ENCODE data around the gene HHAT.

The HHAT gene

GRCh38 chr1:210332233-210332632 is 3.5 kb downstream of the HHAT start:
- Histone ChIP-seq H3K4me1 (ENCODE audit: control insufficient read depth, insufficient read depth, low read depth, low read length) (peaks cover 5% of the 10 kb centered on the region), H3K4ac (ENCODE audit: low read depth in 1 of 2, low read length in 2 of 2) (no peak overlapping the region), H3K4me2 (ENCODE audit: low read length, poor library complexity, severe bottlenecking) (no peak overlapping the region), H2BK5ac (ENCODE audit: low read depth, low read length, poor library complexity, severe bottlenecking) (no peak overlapping the region), H2BK120ac (ENCODE audit: low read depth, low read length) (no peak overlapping the region), H2BK12ac (ENCODE audit: low read length in 2 of 2) (no peak overlapping the region), H2BK15ac (ENCODE audit: low read depth, poor library complexity, severe bottlenecking) (no peak overlapping the region), H3K27ac (ENCODE audit: low read length, poor library complexity, severe bottlenecking) (no peak overlapping the region), H4K8ac (ENCODE audit: low read length) (no peak overlapping the region), H3K23ac (ENCODE audit: low read length in 2 of 2) (no peak overlapping the region), H3K18ac (ENCODE audit: low read depth in 1 of 2, low read length in 2 of 2) (no peak overlapping the region), H3K79me1 (replicated peaks; ENCODE audit: low read length, poor library complexity, severe bottlenecking) (peaks cover 6% of the 10 kb centered on the region), H4K91ac (ENCODE audit: low read length) (no peak overlapping the region), H3K27me3 (ENCODE audit: control insufficient read depth in 1 of 2, insufficient read depth in 1 of 2, low read length in 2 of 2) (no peaks in the 10 kb centered on the region), H3K9me3 (ENCODE audit: control insufficient read depth, low read length) (no peaks in the 10 kb centered on the region), H3K14ac (ENCODE audit: low read length in 2 of 2) (no peak overlapping the region), H3K36me3 (ENCODE audit: control insufficient read depth in 1 of 2, insufficient read depth in 2 of 2, low read depth in 1 of 2, low read length in 2 of 2) (no peaks in the 10 kb centered on the region), H2AK5ac (ENCODE audit: low read length, severe bottlenecking) (no peak overlapping the region), H3K9ac (ENCODE audit: low read length) (no peak overlapping the region), H3K4me3 (ENCODE audit: insufficient read depth in 1 of 2, low read depth in 1 of 2, low read length in 2 of 2) (no peak overlapping the region), H2AFZ (ENCODE audit: low read depth, low read length) (no peak overlapping the region)
- WGBS: 83% methylated on average over 6 of the region's 7 CpGs
- no peak for DNase-seq

- Histone ChIP-seq H3K4ac (ENCODE audit: low read depth in 1 of 2, low read length in 2 of 2) (no peak overlapping the region), H2BK12ac (ENCODE audit: low read length in 2 of 2) (no peak overlapping the region), H3K4me2 (ENCODE audit: low read length, poor library complexity, severe bottlenecking) (no peak overlapping the region), H4K91ac (ENCODE audit: low read length) (no peak overlapping the region), H2BK120ac (ENCODE audit: low read depth, low read length) (no peak overlapping the region), H3K27ac (ENCODE audit: low read length, poor library complexity, severe bottlenecking) (no peak overlapping the region), H3K4me1 (ENCODE audit: control insufficient read depth, insufficient read depth, low read depth, low read length) (peaks cover 5% of the 10 kb centered on the region), H3K79me1 (replicated peaks; ENCODE audit: low read length, poor library complexity, severe bottlenecking) (peaks cover 8% of the 10 kb centered on the region), H3K14ac (ENCODE audit: low read length in 2 of 2) (no peak overlapping the region), H3K27me3 (ENCODE audit: control insufficient read depth in 1 of 2, insufficient read depth in 1 of 2, low read length in 2 of 2) (no peaks in the 10 kb centered on the region), H2BK15ac (ENCODE audit: low read depth, poor library complexity, severe bottlenecking) (no peak overlapping the region), H3K23ac (ENCODE audit: low read length in 2 of 2) (no peak overlapping the region), H2BK5ac (ENCODE audit: low read depth, low read length, poor library complexity, severe bottlenecking) (no peak overlapping the region), H2AFZ (ENCODE audit: low read depth, low read length) (no peak overlapping the region), H3K36me3 (ENCODE audit: control insufficient read depth in 1 of 2, insufficient read depth in 2 of 2, low read depth in 1 of 2, low read length in 2 of 2) (no peaks in the 10 kb centered on the region), H3K9me3 (ENCODE audit: control insufficient read depth, low read length) (no peaks in the 10 kb centered on the region), H4K8ac (ENCODE audit: low read length) (no peak overlapping the region), H3K4me3 (ENCODE audit: insufficient read depth in 1 of 2, low read depth in 1 of 2, low read length in 2 of 2) (no peak overlapping the region), H3K18ac (ENCODE audit: low read depth in 1 of 2, low read length in 2 of 2) (no peak overlapping the region), H3K9ac (ENCODE audit: low read length) (no peak overlapping the region), H2AK5ac (ENCODE audit: low read length, severe bottlenecking) (no peak overlapping the region)
- no peak for DNase-seq
- WGBS: 92% methylated on average over 3 of the region's 4 CpGs
These were observed 4.2 kb downstream of the HHAT start for GRCh38 chr1:210332719-210333398.

- H3K27me3 ChIP-seq (ENCODE audit: control insufficient read depth in 1 of 2, insufficient read depth in 1 of 2, low read length in 2 of 2): no peaks in the 10 kb centered on the region
- no peak overlapping the region for H3K4ac ChIP-seq (ENCODE audit: low read depth in 1 of 2, low read length in 2 of 2)
- no peak overlapping the region for H2BK15ac ChIP-seq (ENCODE audit: low read depth, poor library complexity, severe bottlenecking)
- H2BK5ac ChIP-seq (ENCODE audit: low read depth, low read length, poor library complexity, severe bottlenecking): no peak overlapping the region
- no peak overlapping the region for H2BK12ac ChIP-seq (ENCODE audit: low read length in 2 of 2)
- no peak overlapping the region for H2BK120ac ChIP-seq (ENCODE audit: low read depth, low read length)
- no peak overlapping the region for H3K27ac ChIP-seq (ENCODE audit: low read length, poor library complexity, severe bottlenecking)
- WGBS: no CpG with 5 or more reads among the region's 2 CpGs
- H3K23ac ChIP-seq (ENCODE audit: low read length in 2 of 2): no peak overlapping the region
- no peak overlapping the region for H3K14ac ChIP-seq (ENCODE audit: low read length in 2 of 2)
- no peak overlapping the region for H3K18ac ChIP-seq (ENCODE audit: low read depth in 1 of 2, low read length in 2 of 2)
- peaks cover 2% of the 10 kb centered on the region for H3K4me1 ChIP-seq (ENCODE audit: control insufficient read depth, insufficient read depth, low read depth, low read length)
- H3K79me1 ChIP-seq (replicated peaks; ENCODE audit: low read length, poor library complexity, severe bottlenecking): peaks cover 8% of the 10 kb centered on the region
- no peak for DNase-seq
- H3K4me3 ChIP-seq (ENCODE audit: insufficient read depth in 1 of 2, low read depth in 1 of 2, low read length in 2 of 2): no peak overlapping the region
- no peak overlapping the region for H4K8ac ChIP-seq (ENCODE audit: low read length)
- H2AK5ac ChIP-seq (ENCODE audit: low read length, severe bottlenecking): no peak overlapping the region
- H4K91ac ChIP-seq (ENCODE audit: low read length): no peak overlapping the region
- H3K36me3 ChIP-seq (ENCODE audit: control insufficient read depth in 1 of 2, insufficient read depth in 2 of 2, low read depth in 1 of 2, low read length in 2 of 2): no peaks in the 10 kb centered on the region
- H3K9me3 ChIP-seq (ENCODE audit: control insufficient read depth, low read length): no peaks in the 10 kb centered on the region
- H3K4me2 ChIP-seq (ENCODE audit: low read length, poor library complexity, severe bottlenecking): no peak overlapping the region
- H3K9ac ChIP-seq (ENCODE audit: low read length): no peak overlapping the region
- no peak overlapping the region for H2AFZ ChIP-seq (ENCODE audit: low read depth, low read length)
These were observed 6.3 kb downstream of the HHAT start for GRCh38 chr1:210335001-210335400.

- H4K8ac ChIP-seq (ENCODE audit: low read length): no peak overlapping the region
- H3K79me1 ChIP-seq (replicated peaks; ENCODE audit: low read length, poor library complexity, severe bottlenecking): peaks cover 6% of the 10 kb centered on the region
- H4K91ac ChIP-seq (ENCODE audit: low read length): no peak overlapping the region
These were observed 7.7 kb downstream of the HHAT start for GRCh38 chr1:210336362-210336761.

More at GRCh38 chr1:210336362-210336761, 7.7 kb downstream of the HHAT start:
- H2BK5ac ChIP-seq (ENCODE audit: low read depth, low read length, poor library complexity, severe bottlenecking): no peak overlapping the region
- H3K27me3 ChIP-seq (ENCODE audit: control insufficient read depth in 1 of 2, insufficient read depth in 1 of 2, low read length in 2 of 2): no peaks in the 10 kb centered on the region
- no peak for DNase-seq
- H3K4me1 ChIP-seq (ENCODE audit: control insufficient read depth, insufficient read depth, low read depth, low read length): no peaks in the 10 kb centered on the region
- H3K36me3 ChIP-seq (ENCODE audit: control insufficient read depth in 1 of 2, insufficient read depth in 2 of 2, low read depth in 1 of 2, low read length in 2 of 2): no peaks in the 10 kb centered on the region
- WGBS: 92% methylated on average over 2 of the region's 2 CpGs
- H2BK15ac ChIP-seq (ENCODE audit: low read depth, poor library complexity, severe bottlenecking): no peak overlapping the region
- no peak overlapping the region for H3K4me3 ChIP-seq (ENCODE audit: insufficient read depth in 1 of 2, low read depth in 1 of 2, low read length in 2 of 2)
- H3K23ac ChIP-seq (ENCODE audit: low read length in 2 of 2): no peak overlapping the region
- H3K27ac ChIP-seq (ENCODE audit: low read length, poor library complexity, severe bottlenecking): no peak overlapping the region
- no peak overlapping the region for H2AFZ ChIP-seq (ENCODE audit: low read depth, low read length)
- no peak overlapping the region for H2BK120ac ChIP-seq (ENCODE audit: low read depth, low read length)
- no peaks in the 10 kb centered on the region for H3K9me3 ChIP-seq (ENCODE audit: control insufficient read depth, low read length)
- no peak overlapping the region for H3K4ac ChIP-seq (ENCODE audit: low read depth in 1 of 2, low read length in 2 of 2)
- H3K4me2 ChIP-seq (ENCODE audit: low read length, poor library complexity, severe bottlenecking): no peak overlapping the region
- no peak overlapping the region for H2BK12ac ChIP-seq (ENCODE audit: low read length in 2 of 2)
- H3K18ac ChIP-seq (ENCODE audit: low read depth in 1 of 2, low read length in 2 of 2): no peak overlapping the region
- no peak overlapping the region for H3K9ac ChIP-seq (ENCODE audit: low read length)
- no peak overlapping the region for H2AK5ac ChIP-seq (ENCODE audit: low read length, severe bottlenecking)
- H3K14ac ChIP-seq (ENCODE audit: low read length in 2 of 2): no peak overlapping the region

Data from mesenchymal stem cell (in vitro differentiated cells and primary cell).